ENCODE results near the gene CDK14.

DNA sequence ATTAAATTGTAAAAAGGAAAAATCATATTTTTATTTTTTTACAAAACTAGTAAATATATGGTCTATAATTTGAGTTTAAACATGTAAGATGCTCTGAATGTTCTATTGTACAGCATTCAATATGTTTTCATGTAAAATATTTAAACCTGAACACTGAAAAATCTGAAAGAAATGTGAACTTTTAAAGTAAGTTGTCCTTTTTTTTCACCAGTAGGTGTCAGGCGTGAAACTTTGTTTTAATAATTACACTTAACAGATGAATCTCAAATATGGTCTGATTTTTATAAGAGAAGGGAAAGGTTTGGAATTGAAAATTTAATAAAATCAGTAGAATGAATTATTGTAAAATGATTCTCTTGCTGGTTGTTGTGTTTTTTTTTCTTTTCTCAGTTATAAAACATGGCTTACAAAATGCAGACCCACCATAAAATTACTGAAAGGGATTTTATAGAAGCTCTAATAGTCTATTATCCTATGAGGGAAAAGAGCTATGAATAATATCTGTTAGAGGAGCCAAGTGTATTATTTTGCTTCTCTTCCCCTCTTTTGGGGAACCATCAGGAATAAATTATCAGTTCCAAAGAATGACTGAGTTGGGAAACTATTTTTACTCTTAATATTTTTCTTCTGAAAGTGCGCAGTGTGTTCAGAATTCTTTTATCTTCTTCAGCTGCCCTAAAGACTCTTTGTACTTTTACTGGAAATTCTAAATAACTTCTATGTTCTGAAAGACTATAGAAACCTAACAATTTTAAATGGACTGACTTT is 450.4 kb downstream of the CDK14 start:
- TF ChIP-seq EZH2 (IDR thresholded peaks at IDR 0.05; ENCODE audit: low read length, missing control alignments), result no peak
- TF ChIP-seq, protein P1, sequence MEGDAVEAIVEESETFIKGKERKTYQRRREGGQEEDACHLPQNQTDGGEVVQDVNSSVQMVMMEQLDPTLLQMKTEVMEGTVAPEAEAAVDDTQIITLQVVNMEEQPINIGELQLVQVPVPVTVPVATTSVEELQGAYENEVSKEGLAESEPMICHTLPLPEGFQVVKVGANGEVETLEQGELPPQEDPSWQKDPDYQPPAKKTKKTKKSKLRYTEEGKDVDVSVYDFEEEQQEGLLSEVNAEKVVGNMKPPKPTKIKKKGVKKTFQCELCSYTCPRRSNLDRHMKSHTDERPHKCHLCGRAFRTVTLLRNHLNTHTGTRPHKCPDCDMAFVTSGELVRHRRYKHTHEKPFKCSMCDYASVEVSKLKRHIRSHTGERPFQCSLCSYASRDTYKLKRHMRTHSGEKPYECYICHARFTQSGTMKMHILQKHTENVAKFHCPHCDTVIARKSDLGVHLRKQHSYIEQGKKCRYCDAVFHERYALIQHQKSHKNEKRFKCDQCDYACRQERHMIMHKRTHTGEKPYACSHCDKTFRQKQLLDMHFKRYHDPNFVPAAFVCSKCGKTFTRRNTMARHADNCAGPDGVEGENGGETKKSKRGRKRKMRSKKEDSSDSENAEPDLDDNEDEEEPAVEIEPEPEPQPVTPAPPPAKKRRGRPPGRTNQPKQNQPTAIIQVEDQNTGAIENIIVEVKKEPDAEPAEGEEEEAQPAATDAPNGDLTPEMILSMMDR (conservative IDR thresholded peaks at IDR 0.05 in 1 of 2, IDR thresholded peaks at IDR 0.05 in 1 of 2; ENCODE audit: low read depth in 1 of 2, low read length in 2 of 2), result peak in 1 of 2 donors; percentile 26

Measured in fibroblast of lung (primary cell).